CD4-positive, alpha-beta T cell treated with Interleukin-4 for 4 hours (primary cell): ENCODE measurements around the gene SPATS1.
A peak's percentile ranks its signal among the peaks of the same experiment; 100 is the strongest.
"Not testable (repeated sequence)": the region's sequence is repeated elsewhere in the genome, so short reads cannot be mapped to it uniquely, and the experiment has no call there.

ENCODE experiments used
- DNase-seq: peaks from one replicate; pipeline ENCODE4 v3.0.0-alpha.2; 2020

Gene SPATS1

DNA sequence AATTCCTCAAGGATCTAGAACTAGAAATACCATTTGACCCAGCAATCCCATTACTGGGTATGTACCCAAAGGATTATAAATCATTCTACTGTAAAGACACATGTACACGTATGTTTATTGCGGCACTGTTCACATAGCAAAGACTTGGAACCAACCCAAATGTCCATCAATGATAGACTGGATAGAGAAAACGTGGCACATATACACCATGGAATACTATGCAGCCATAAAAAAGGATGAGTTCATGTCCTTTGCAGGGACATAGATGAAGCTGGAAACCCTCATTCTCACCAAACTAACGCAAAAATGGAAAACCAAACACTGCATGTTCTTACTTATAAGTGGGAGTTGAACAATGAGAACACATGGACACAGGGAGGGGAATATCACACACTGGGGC is 4.4 kb downstream of the SPATS1 start:
- not testable (repeated sequence) for DNase-seq

DNA sequence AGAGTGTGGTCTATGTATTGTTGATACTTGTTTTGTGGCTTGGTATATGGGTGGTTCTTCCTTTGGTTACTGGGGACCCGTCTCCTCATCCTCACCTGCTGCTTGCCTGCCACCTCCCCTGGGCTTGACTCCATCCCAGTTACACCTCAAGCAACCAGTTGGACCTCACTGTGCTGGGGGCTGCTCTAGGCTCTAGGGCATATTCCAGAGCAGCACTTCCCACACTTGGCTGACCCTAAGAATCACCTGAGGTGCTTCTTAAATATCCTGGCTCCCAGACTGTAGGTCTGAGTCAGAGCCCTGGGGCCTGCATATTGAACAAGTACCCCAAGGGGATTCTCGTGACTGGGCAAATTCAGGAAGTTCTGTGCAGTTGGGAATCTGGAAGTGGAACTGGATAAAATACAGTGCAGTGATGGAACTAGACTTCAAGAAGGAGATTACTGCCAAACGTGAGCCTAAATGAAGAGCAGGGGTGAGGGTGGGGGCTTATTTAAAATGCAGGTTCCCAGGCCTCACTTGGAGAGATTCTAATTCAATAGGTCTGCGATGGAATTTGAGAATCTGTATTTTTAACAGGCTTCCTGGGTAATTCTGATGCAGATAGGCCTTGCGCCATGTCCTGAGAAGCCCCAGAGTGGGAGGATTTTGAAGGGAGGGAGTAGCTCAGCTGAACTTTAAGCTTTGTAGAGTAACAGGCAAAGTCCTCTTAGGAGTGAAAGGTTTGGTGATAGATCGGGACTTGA is 7.6 kb downstream of the SPATS1 start:
- no peak for DNase-seq

DNA sequence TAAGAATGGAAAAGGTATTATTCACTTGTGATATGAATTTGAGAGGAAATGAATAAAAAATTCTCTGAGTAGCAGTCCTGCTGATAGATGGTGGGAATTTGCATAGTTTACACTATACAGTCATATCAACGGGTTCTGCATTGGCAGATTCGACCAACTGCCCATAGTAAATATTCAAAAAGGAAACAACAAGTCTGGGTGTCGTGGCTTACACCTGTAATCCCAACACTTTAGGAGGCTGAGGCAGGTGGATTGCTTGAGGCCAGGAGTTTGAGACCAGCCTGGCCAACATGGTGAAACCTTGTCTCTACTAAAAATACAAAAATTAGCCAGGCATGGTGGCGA is 8.2 kb downstream of the SPATS1 start:
- DNase-seq = not testable (repeated sequence)

- DNase-seq = no peak
These were observed 9.8 kb downstream of the SPATS1 start for GRCh38 chr6:44352259-44352658.

DNA sequence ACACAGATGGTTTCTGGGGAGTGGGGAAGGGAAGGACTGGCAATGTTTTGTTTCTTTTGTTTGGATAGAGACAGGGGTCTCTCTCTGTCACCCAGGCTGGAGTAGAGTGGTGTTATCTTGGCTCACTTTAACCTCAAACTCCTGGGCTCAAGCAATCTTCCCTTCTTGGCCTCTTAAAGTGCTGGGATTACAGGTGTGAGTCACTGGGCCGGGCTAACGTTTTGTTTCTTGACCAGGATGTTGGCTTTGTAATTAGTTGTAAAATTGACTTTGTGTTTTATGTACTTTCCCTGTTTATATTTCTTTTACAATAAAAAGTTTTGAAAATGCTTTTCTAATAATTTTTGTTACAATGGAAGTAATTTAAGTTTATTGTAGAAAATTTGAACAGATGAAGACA is 10.9 kb downstream of the SPATS1 start:
- no peak for DNase-seq

DNA sequence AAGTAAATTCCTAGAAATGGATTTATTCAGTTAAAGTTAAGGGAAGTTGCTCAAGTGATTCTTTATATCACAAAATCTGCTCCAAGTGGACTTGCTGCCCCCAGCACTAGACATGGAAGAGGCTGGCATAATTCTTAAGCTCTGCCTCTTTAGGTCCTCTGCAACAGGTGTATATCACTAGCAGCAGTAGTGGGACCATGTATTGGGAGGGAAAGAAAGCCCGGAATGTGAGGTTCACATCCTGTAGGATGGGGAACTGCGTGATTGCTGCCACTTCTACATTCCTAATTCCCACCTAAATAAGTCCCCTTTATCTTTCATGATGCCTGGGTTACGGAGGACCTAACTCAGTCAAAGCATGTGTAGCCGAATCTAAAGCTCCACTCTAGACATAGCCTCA is 13.2 kb downstream of the SPATS1 start:
- no peak for DNase-seq

DNA sequence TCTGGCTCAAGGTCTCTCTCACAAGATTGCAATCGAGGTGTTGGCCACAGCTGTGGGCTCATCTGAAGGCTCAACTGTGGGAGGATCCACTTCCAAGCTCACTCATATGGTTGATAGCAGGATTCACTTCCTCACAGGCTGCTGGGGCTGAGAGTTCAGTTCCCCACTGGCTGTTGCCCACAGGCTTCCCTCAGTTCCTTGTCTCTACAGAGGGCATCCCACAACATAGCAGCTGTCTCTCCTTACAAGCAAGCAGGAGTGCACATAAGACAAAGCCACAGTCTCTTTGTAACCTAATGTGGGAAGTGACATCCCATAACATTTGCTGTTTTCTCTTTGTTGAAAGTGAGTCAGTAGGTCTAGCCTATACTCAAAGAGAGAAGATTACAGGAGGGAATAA is 14.0 kb downstream of the SPATS1 start:
- no peak for DNase-seq

DNA sequence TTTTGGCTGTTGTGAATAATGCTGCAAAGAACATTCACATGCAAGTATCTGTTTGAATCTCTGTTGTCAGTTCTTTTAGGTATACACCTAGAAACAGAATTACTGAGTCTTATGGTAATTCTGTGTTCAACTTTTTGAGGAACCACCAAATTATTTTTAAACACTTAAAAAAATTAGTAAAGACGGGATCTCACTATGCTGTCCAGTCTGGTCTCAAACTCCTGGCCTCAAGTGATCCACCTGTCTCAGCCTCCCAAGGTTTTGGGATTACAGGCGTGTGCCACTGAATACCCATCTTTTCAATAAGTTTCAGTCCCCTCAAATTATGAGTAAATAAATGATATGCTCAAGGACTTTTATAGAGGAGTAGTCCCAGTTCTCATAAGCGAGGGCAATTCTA is 17.5 kb downstream of the SPATS1 start:
- no peak for DNase-seq

GRCh38 chr6:44361947-44362346 is 19.5 kb downstream of the SPATS1 start:
- DNase-seq = no peak

DNA sequence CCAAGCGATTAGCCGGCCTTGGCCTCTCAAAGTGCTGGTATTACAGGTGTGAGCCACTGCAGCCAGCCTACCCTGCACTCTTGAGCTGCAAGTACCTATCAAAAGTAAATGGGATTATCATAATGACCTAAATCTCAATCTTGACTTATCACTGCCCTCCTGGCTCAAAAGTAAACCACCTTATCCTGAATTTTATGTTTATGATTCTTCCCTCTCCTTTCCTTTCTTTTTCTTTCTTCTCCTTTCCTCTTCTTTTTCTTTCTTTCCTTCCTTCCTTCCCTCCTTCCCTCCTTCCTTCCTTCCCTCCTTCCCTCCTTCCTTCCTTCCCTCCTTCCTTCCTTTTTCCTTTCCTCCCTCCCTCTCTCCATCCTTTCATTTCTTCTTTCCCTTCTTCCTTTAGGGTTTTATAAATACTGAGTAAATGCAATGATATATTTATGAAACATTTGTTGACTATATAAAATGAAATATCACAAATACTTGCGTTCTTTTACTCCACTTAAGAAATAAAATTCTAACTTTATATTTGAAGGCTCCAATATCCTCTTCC is 21.0 kb downstream of the SPATS1 start:
- no peak for DNase-seq

DNA sequence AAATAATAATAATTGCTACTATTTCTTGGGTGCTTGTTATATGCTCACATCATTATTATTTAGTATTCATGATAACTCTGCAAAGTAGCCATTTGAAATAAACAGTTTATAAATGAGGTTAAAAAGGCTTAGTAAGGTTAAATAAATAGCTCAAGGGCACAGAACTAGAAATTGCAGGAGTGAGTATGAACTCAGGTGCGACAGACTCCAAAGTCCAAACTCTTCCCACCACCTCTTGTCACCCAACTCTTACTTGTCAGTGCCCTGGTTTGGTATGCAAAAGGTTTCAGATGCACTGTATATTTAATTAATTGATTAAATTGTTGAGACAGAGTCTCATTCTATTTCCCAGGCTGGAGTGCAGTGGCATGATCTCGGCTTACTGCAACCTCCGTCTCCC is 24.3 kb downstream of the SPATS1 start:
- no peak for DNase-seq

DNA sequence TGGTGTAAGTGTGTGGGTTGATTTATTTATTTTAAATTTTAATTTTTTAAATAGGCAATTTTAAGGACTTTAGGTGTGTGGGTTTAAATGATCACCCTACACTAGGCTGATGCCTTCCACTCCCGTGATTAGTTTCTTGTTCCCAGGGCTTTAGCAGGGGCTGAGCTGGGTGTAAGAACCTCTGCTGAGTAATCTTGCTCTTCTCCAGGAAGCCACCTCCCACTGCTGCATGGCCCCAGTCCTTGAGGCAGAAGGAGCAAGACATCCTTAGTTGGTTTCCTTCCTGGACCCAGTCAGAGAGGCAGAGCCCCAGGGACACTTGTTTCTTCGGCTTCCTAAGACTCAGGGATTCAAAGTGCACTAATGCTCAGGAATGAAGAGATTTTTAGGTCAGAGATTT is 25.2 kb downstream of the SPATS1 start:
- DNase-seq = no peak

GRCh38 chr6:44373051-44373450 is 30.6 kb downstream of the SPATS1 start:
- DNase-seq = no peak

DNA sequence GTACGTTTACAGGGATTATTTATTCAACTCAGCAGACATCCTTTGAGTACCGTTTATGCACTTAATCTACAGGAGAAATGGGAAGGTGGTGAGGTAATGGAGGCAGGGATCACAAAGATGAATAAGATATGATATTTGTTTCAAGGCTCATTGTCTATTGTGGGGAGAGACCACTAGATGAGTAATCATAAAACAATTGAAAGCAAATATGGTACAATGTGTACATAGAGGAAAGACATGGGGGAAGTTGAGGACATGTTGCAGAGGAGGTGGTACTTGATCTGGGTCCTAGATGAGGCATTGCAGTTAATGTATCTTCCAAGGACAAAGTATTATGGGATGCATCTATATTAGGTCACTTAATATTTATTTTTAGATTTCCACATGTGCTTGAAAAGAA is 31.3 kb downstream of the SPATS1 start:
- no peak for DNase-seq

DNA sequence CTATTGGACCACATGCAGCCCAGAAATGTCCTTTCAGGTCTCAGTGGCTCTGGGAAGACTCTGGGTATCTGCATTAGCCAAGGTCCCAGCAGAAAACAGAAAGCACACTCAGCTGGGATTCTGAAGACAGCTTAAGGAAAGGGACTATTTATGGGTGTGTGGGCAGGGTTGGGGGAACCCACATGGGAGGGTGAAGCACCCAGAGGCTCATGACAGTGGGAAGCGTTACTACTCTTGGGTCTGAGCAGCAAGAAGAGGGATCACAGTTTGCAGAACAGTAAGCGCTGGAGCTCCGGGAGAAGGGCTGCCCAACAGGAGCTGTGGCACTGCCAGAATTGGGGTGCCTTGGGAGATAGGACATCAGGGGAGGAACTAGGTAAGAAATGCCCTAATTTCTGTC is 32.6 kb downstream of the SPATS1 start:
- no peak for DNase-seq

GRCh38 chr6:44377484-44377883 is 35.0 kb downstream of the SPATS1 start:
- DNase-seq = no peak

GRCh38 chr6:44377971-44378370 is 35.5 kb downstream of the SPATS1 start:
- DNase-seq = no peak

GRCh38 chr6:44381739-44382138 is 39.3 kb downstream of the SPATS1 start:
- DNase-seq = peak; percentile 9

GRCh38 chr6:44386364-44386928 is 44.0 kb downstream of the SPATS1 start:
- no peak for DNase-seq

DNA sequence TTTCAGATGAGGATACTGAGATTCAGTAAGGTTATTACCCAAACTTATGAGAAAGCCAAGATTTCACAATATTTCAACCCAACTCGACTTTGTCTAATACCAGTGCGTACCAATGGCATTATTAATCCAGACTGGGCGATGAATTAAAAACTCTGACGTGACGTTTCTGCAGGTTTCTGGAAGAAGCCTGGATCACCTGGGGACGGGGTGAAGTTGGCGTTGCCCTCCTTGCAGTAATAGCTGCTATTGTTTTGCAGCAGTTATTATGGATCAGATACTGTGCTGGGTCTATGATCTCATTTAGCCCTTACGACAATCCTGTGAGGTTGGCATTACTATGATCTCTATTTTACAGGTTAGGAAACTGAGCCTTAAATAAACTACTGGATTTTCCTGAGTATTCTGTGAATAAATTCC is 44.5 kb downstream of the SPATS1 start:
- no peak for DNase-seq

DNA sequence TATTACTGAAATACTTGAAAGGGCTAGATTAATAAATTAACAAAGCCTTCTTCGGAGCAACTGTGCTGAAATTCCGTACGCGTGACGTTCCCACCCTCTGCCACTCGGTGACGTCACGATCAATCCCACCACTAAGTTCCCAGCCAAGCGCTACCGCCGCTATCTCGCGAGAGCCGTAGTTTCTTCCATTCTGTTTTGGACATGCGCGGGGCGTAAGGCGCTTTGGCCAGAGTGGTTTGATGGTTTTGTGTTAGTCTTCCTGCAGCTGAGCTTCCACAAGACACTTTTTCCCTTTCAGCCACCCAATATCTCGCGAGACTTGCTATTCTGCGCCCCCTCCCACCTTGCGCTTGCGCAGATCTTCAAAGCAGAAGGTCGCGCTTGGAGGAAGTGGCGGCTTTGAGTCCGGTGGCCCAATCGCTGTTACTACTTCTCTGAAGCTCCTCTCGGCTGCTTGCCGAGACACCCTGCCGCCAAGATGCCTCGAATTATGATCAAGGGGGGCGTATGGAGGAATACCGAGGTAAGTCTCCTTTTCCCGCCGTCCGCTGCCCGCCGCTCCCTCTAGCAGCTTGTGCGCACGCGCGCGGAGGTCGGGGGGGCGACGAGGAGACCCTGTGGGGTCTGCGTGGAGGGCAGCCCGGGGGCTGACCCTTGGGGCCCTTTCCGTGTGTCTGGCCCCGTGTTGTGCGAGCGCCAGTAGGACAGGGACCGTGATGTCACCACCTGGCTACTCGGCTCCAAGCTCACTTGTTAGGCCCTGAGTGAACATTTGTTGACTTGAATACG is 45.1 kb downstream of the SPATS1 start, which contains the start of gene CDC5L:
Gene CDC5L (plus strand): TSS at position 361 of the 789 bp plus-strand sequence. CDS start 118 bp downstream, at position 479.
- peak; percentile 97 for DNase-seq

DNA sequence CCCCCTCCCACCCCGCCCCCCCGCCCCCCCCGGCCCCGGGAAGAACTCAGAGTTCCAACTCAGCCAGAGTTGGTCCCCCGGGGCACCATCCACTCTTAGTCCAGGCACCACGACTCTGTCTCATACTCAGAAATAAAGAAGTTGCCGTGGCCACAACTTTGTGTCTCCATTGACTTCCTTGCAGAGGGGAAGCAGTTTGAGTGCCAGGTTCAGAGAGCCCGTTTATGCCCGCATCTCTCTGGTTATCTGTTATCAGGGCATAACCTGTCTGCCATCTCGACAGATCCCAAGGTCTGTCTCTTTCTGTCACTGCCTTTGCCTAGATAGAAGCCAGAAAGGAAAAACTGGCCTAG is 45.7 kb downstream of the SPATS1 start:
- DNase-seq = no peak

DNA sequence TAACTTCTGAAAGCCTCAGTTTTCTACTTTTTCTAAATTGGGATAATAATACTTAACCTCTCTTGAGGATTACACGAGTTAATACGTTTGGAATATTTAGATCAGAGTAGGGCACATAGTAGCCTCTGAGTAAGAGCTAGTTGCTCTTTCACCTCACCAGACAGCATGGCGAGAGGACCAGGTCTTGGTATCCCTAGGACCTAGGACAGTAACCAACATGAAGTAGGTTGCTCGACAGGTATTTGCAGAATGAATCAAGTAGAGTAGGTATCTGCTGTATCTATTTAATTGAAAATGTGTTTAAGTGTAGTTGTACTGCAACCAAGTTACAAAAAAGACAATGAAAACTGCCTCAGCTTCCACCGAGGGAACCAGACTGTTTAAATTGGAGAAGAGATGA is 46.4 kb downstream of the SPATS1 start:
- DNase-seq = no peak

DNA sequence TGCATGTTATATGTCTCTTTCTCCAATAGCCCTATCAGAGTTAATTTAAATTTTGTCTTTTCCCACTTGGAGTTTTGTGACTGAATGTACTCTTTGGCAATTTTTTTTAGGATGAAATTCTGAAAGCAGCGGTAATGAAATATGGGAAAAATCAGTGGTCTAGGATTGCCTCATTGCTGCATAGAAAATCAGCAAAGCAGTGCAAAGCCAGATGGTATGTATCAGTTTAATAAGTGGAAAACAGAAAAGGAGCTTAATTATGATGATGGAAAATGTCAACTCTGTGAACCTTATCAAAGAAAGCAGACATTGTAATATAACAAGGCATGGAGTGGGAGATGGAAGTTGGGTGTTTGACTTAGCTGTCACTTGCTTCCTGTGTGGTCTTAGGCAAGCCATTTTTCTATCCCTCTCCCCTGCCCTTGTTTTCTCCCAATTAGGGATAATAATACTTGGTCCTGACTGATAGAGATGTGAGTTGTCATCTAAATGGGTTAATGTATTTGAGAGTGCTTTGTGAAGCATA is 47.8 kb downstream of the SPATS1 start:
- DNase-seq = no peak
